DOHH2 (cell line): Measurements from ENCODE around the gene GGA1.

ENCODE experiments used
- H3F3A ChIP-seq: fragments of 200-600 bp; sonication (generic), shearing (Covaris generic); 2 replicates; pipeline ENCODE4 v1.6.0; 2016; ENCODE audit warnings: antibody characterized with exemption, mild to moderate bottlenecking; ENCODE audit not compliant: control insufficient read depth, insufficient read depth
- H3K27ac ChIP-seq: fragments of 200-600 bp; sonication (generic); 2 replicates; pipeline ENCODE4 v1.5.1; 2014; ENCODE audit warnings: low read depth, mild to moderate bottlenecking, low read length, moderate library complexity
- H3K27me3 ChIP-seq: fragments of 200-600 bp; sonication (generic); 2 replicates; pipeline ENCODE4 v1.6.1; 2014; ENCODE audit warnings: mild to moderate bottlenecking, low read length, mixed read lengths; ENCODE audit not compliant: control insufficient read depth
- H3K36me3 ChIP-seq: fragments of 200-600 bp; sonication (generic); 2 replicates; pipeline ENCODE4 v1.6.1; 2014; ENCODE audit warnings: mild to moderate bottlenecking, low read length, moderate library complexity, mixed read lengths; ENCODE audit not compliant: control insufficient read depth
- H3K4me1 ChIP-seq: fragments of 200-600 bp; sonication (generic); 2 replicates; pipeline ENCODE4 v1.6.1; 2014; ENCODE audit warnings: mild to moderate bottlenecking, low read length, mixed read lengths; ENCODE audit not compliant: control insufficient read depth
- H3K4me2 ChIP-seq: fragments of 200-600 bp; sonication (generic); 2 replicates; pipeline ENCODE4 v1.6.0; 2014; ENCODE audit warnings: mild to moderate bottlenecking, low read length, moderate library complexity
- H3K4me3 ChIP-seq: fragments of 200-600 bp; sonication (generic); 2 replicates; pipeline ENCODE4 v1.5.1; 2014; ENCODE audit warnings: mild to moderate bottlenecking, low read length, mixed read lengths
- H3K79me2 ChIP-seq: fragments of 200-600 bp; sonication (generic); 2 replicates; pipeline ENCODE4 v1.6.1; 2014; ENCODE audit warnings: mild to moderate bottlenecking, low read length, mixed read lengths; ENCODE audit not compliant: control insufficient read depth
- H3K9me2 ChIP-seq: fragments of 200-600 bp; sonication (generic); replicated peaks from 2 replicates; pipeline ENCODE4 v1.6.1; 2014; ENCODE audit warnings: mild to moderate bottlenecking, low read length, mixed read lengths; ENCODE audit not compliant: control insufficient read depth
- H3K9me3 ChIP-seq: fragments of 200-600 bp; sonication (generic); 2 replicates; pipeline ENCODE4 v1.6.1; 2014; ENCODE audit warnings: antibody characterized with exemption, low read length, mixed read lengths; ENCODE audit not compliant: control insufficient read depth, insufficient read depth
- H4K20me1 ChIP-seq: fragments of 200-600 bp; sonication (generic); 2 replicates; pipeline ENCODE4 v1.6.0; 2014; ENCODE audit warnings: low read depth, mild to moderate bottlenecking, antibody characterized with exemption, low read length, moderate library complexity; ENCODE audit not compliant: control insufficient read depth, insufficient read depth
- CTCF ChIP-seq: fragments of 200-600 bp; sonication (generic); IDR thresholded peaks from one replicate; pipeline ENCODE4 v1.5.1; 2014; ENCODE audit warnings: antibody characterized with exemption, mild to moderate bottlenecking, low read depth, low read length; ENCODE audit not compliant: poor library complexity, severe bottlenecking
- EZH2phosphoT487 ChIP-seq: fragments of 200-600 bp; sonication (generic); IDR thresholded peaks from 2 replicates; pipeline ENCODE4 v1.6.1; 2017; ENCODE audit warnings: borderline replicate concordance, mild to moderate bottlenecking, antibody characterized with exemption, low read length, moderate library complexity, mixed read lengths

Gene GGA1

GRCh38 chr22:37664249-37665101 lies 55.8 kb downstream of the GGA1 start:
- no peaks in the 10 kb centered on the region for H3K27me3 ChIP-seq
- H3K9me3 ChIP-seq, result no peaks in the 10 kb centered on the region
- H3K36me3 ChIP-seq, result peaks cover 67% of the 10 kb centered on the region
- TF ChIP-seq EZH2phosphoT487 (no peak), CTCF (no peak)
- H3K27ac ChIP-seq, result no peak overlapping the region
- H3K4me2 ChIP-seq, result no peak overlapping the region
- H3K4me3 ChIP-seq, result no peak overlapping the region
- no peaks in the 10 kb centered on the region for H3K9me2 ChIP-seq
- peaks cover 35% of the 10 kb centered on the region for H4K20me1 ChIP-seq
- peaks cover 30% of the 10 kb centered on the region for H3K4me1 ChIP-seq
- H3F3A ChIP-seq, result peaks cover 4% of the 10 kb centered on the region; the same call in 1 of the 2 replicates
- peaks cover 86% of the 10 kb centered on the region for H3K79me2 ChIP-seq

GRCh38 chr22:37665487-37665886 lies 56.9 kb downstream of the GGA1 start:
- peaks cover 20% of the 10 kb centered on the region for H3K4me1 ChIP-seq
- H3F3A ChIP-seq, result no peaks in the 10 kb centered on the region; the same call in 1 of the 2 replicates
- H3K36me3 ChIP-seq, result peaks cover 59% of the 10 kb centered on the region
- no peaks in the 10 kb centered on the region for H3K9me2 ChIP-seq
- H3K4me2 ChIP-seq, result no peak overlapping the region
- H4K20me1 ChIP-seq, result peaks cover 25% of the 10 kb centered on the region
- no peak overlapping the region for H3K27ac ChIP-seq
- H3K27me3 ChIP-seq, result no peaks in the 10 kb centered on the region
- H3K4me3 ChIP-seq, result no peak overlapping the region
- no peaks in the 10 kb centered on the region for H3K9me3 ChIP-seq
- TF ChIP-seq CTCF (no peak), EZH2phosphoT487 (no peak)
- H3K79me2 ChIP-seq, result peaks cover 76% of the 10 kb centered on the region

- no peak overlapping the region for H3K27ac ChIP-seq
- no peak for TF ChIP-seq EZH2phosphoT487
- no peak for TF ChIP-seq CTCF
- H3K79me2 ChIP-seq, result peaks cover 35% of the 10 kb centered on the region
- H3K36me3 ChIP-seq, result peaks cover 40% of the 10 kb centered on the region
- H4K20me1 ChIP-seq, result peaks cover 3% of the 10 kb centered on the region
- no peak overlapping the region for H3K4me2 ChIP-seq
- H3K4me1 ChIP-seq, result peaks cover 28% of the 10 kb centered on the region
- H3K9me2 ChIP-seq, result no peaks in the 10 kb centered on the region
- peaks cover 8% of the 10 kb centered on the region; the same call in 1 of the 2 replicates for H3F3A ChIP-seq
- no peak overlapping the region for H3K4me3 ChIP-seq
- no peaks in the 10 kb centered on the region for H3K9me3 ChIP-seq
- H3K27me3 ChIP-seq, result no peaks in the 10 kb centered on the region
These were observed 61.0 kb downstream of the GGA1 start for GRCh38 chr22:37669586-37669985.
